K562 (cell line): ENCODE results near the gene EDEM1. TPM values are rescaled to one million over a fixed set of nuclear protein-coding genes. Genes with fewer than 3 reads are reported as not detected.

Source experiments
- BCOR ChIP-seq: fragments of 450-650 bp; IDR thresholded peaks from 2 replicates; pipeline ENCODE4 v1.6.1; 2016
- HBP1 ChIP-seq: fragments of 450-650 bp; formaldehyde crosslinking; IDR thresholded peaks from 2 replicates; pipeline ENCODE4 v1.4.0; 2022; ENCODE audit warnings: missing genetic modification characterization
- HMG20A ChIP-seq: fragments of 450-650 bp; formaldehyde crosslinking; conservative IDR thresholded peaks from 2 replicates; pipeline ENCODE4 v1.4.0; 2020; ENCODE audit warnings: mild to moderate bottlenecking, mixed read lengths
- ID3 ChIP-seq, 2 experiments: fragments of 250-450 bp in 1 of 2; fragments of 450-650 bp in 1 of 2; sonication (Bioruptor Pico) in 1 of 2; IDR thresholded peaks; 2 replicates each; pipeline versions ENCODE4 v1.6.1 to v1.8.0; 2016 to 2021; ENCODE audit warnings: mild to moderate bottlenecking in 2 of 2, moderate library complexity in 2 of 2, missing compliant biosample characterization in 1 of 2, missing genetic modification characterization in 1 of 2
- ILK ChIP-seq: fragments of 450-650 bp; IDR thresholded peaks from 2 replicates; pipeline ENCODE4 v1.6.1; 2016; ENCODE audit warnings: missing genetic modification characterization, low read depth, mild to moderate bottlenecking, missing compliant biosample characterization, moderate library complexity, borderline replicate concordance
- L3MBTL2 ChIP-seq: fragments of 450-650 bp; IDR thresholded peaks from 2 replicates; pipeline ENCODE4 v1.6.1; 2016; ENCODE audit warnings: mild to moderate bottlenecking, moderate library complexity
- NCOR1 ChIP-seq: fragments of 450-650 bp; IDR thresholded peaks from 2 replicates; pipeline ENCODE4 v1.6.1; 2016; ENCODE audit warnings: mild to moderate bottlenecking, moderate library complexity
- NUFIP1 ChIP-seq: fragments of 450-650 bp; IDR thresholded peaks from 2 replicates; pipeline ENCODE4 v1.6.1; 2018; ENCODE audit not compliant: partially characterized antibody
- PKNOX1 ChIP-seq: fragments of 450-650 bp; IDR thresholded peaks from 2 replicates; pipeline ENCODE4 v1.6.1; 2016
- TCFL5 ChIP-seq: fragments of 250-450 bp; sonication (Bioruptor Pico); conservative IDR thresholded peaks from 2 replicates; pipeline ENCODE4 v1.6.1; 2021; ENCODE audit warnings: mild to moderate bottlenecking, moderate library complexity, matching md5 sums
- TSHZ1 ChIP-seq: fragments of 250-450 bp; sonication (Bioruptor Pico); IDR thresholded peaks from 2 replicates; pipeline ENCODE4 v1.4.0; 2020; ENCODE audit warnings: mild to moderate bottlenecking, moderate library complexity
- YY1 ChIP-seq, 3 experiments: IDR thresholded peaks; 2 replicates each; pipeline ENCODE4 v1.6.1; 2011; ENCODE audit warnings: low read length in 2 of 3, mild to moderate bottlenecking in 2 of 3, moderate library complexity in 2 of 3, borderline replicate concordance in 1 of 3, control low read depth in 1 of 3, low read depth in 1 of 3; ENCODE audit not compliant: insufficient read depth in 3 of 3, insufficient replicate concordance in 2 of 3, control insufficient read depth in 1 of 3, insufficient read length in 1 of 3; ENCODE audit errors: extremely low read depth in 1 of 3
- ZBED1 ChIP-seq: IDR thresholded peaks from 2 replicates; pipeline ENCODE4 v1.6.1; 2014
- ZC3H11A ChIP-seq: IDR thresholded peaks from 2 replicates; pipeline ENCODE4 v1.6.1; 2012; ENCODE audit warnings: low read depth, low read length, improper control_type of control experiment
- ZNF274 ChIP-seq: IDR thresholded peaks from 2 replicates; pipeline ENCODE4 v1.6.1; 2011; ENCODE audit warnings: low read depth, mild to moderate bottlenecking, low read length, moderate library complexity, borderline replicate concordance
- ZNF324 ChIP-seq: fragments of 250-450 bp; sonication (Bioruptor Pico); IDR thresholded peaks from 2 replicates; pipeline ENCODE4 v1.4.0; 2020; ENCODE audit warnings: mild to moderate bottlenecking
- ZNF395 ChIP-seq: fragments of 200-800 bp; sonication (Bioruptor generic); IDR thresholded peaks from 2 replicates; pipeline ENCODE4 v1.6.1; 2017; ENCODE audit warnings: missing genetic modification characterization, missing compliant biosample characterization
- ZNF584 ChIP-seq: fragments of 200-800 bp; sonication (Bioruptor generic); IDR thresholded peaks from 2 replicates; pipeline ENCODE4 v1.6.1; 2016; ENCODE audit warnings: low read depth, mild to moderate bottlenecking, missing genetic modification characterization, missing compliant biosample characterization
- polyA plus RNA-seq, 8 experiments: library from polyadenylated mRNA; depleted of rRNA in 4 of 8; stranded (reverse) in 5 of 8; unstranded in 3 of 8; fragments of >200 nt; fragmentation: Nextera tagmentation in 2 of 8; fragmentation: Illumina TruSeq in 1 of 8; extraction: Ambion mirVana in 2 of 8; extraction: Trizol in 1 of 8; gene quantifications; 2 replicates each; pipeline versions ENCODE4 v1.2.1 to v1.2.3, GENCODE V29; 2011 to 2014; ENCODE audit warnings: inconsistent platforms in 1 of 8, missing spikeins in 1 of 8
- total RNA-seq, 7 experiments: library from RNA; depleted of rRNA in 6 of 7; stranded (reverse); fragments of >200 nt in 6 of 7; fragmentation: Illumina TruSeq in 2 of 7; extraction: Trizol in 2 of 7; gene quantifications; 2 replicates each; pipeline versions ENCODE4 v1.2.1 to v1.2.3, GENCODE V29; 2011 to 2021; ENCODE audit warnings: low replicate concordance in 1 of 7

The EDEM1 gene
- total and polyA plus RNA-seq, 9 of the 15 experiments (the other 6 are each of a cell fraction or from before 2014, with no cell fraction given) = 6.2 to 36.7 (median 14.3) TPM

GRCh38 chr3:5197470-5198312 is 10.2 kb downstream of the EDEM1 start (continued):
- peak; percentile 55; the same call in 1 of the 2 replicates for TF ChIP-seq L3MBTL2
- TF ChIP-seq NCOR1 = no peak
- TF ChIP-seq ZC3H11A = no peak
- 0 out of 2 replicates have a peak, but pooled peaks have one; percentile 49 for TF ChIP-seq TSHZ1
- TF ChIP-seq BCOR = no peak; the same call in 1 of the 2 replicates
- no peak for TF ChIP-seq ZNF274
- no peak for TF ChIP-seq YY1 (IDR thresholded peaks at IDR 0.05; ENCODE audit: borderline replicate concordance in 1 of 3, control insufficient read depth in 1 of 3, extremely low read depth in 1 of 3, insufficient read depth in 3 of 3, insufficient read length in 1 of 3, insufficient replicate concordance in 2 of 3, low read depth in 1 of 3, low read length in 2 of 3)
- TF ChIP-seq ZNF395 (CRISPR knock-in tag) = peak; percentile 91
- TF ChIP-seq HMG20A (CRISPR knock-in tag) = no peak
- peak; percentile 94 for TF ChIP-seq ZNF584 (CRISPR knock-in tag)
- no peak for TF ChIP-seq ZNF324
- TF ChIP-seq TCFL5 (CRISPR knock-in tag) = peak; percentile 71; the same call in 1 of the 2 replicates
- TF ChIP-seq ILK (tag) = no peak
- TF ChIP-seq ZBED1 = no peak
- no peak for TF ChIP-seq ID3 (CRISPR knock-in tag; IDR thresholded peaks at IDR 0.05)
- TF ChIP-seq ID3 (tag; IDR thresholded peaks at IDR 0.05) = peak; percentile 88; the same call in 1 of the 2 replicates
- peak; percentile 45; the same call in 1 of the 2 replicates for TF ChIP-seq PKNOX1
- TF ChIP-seq NUFIP1 = no peak
- TF ChIP-seq HBP1 (CRISPR knock-in tag) = peak; percentile 32; the same call in 1 of the 2 replicates
